ENCODE measurements around the gene GRID2. TPM values are rescaled to one million over a fixed set of nuclear protein-coding genes. Genes with fewer than 3 reads are reported as not detected.

The GRID2 gene
- total and polyA plus RNA-seq, 8 donors: 6.4 TPM; not detected in 7

GRCh38 chr4:92657695-92658094 lies 353.9 kb downstream of the GRID2 start:
- H3K27ac ChIP-seq: no peak overlapping the region
- H3K27me3 ChIP-seq: no peaks in the 10 kb centered on the region
- intact Hi-C loops (cut with DNase I; ENCODE audit: low total_unique reads): no loop called here
- TF ChIP-seq POLR2AphosphoS5 (IDR thresholded peaks at IDR 0.05) (no peak), EP300 (IDR thresholded peaks at IDR 0.05) (no peak), POLR2A (IDR thresholded peaks at IDR 0.05) (no peak), CTCF (IDR thresholded peaks at IDR 0.05) (no peak)
- no peaks in the 10 kb centered on the region for H3K36me3 ChIP-seq
- H3K9me3 ChIP-seq: no peaks in the 10 kb centered on the region
- no peak for DNase-seq
- no peaks in the 10 kb centered on the region for H3K4me1 ChIP-seq
- H3K4me3 ChIP-seq: no peak overlapping the region

DNA sequence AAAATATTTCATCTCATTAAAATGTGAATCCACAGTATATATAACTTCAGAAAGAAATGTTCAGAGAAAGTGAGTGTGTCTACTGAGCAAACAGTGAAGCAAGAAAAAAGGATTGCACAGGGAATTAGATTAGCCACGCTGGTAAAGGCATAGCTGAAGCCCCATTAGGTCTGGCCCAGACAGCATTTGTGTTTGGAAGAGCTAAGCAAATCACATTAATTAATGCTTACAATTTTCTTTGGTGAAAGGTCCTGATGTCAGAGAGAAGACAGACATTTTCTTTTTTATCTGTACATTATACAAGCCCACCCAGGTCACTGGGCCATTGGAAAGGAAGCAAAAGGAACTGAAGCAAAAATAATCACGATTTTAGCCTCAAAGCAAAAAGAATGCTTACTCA lies 354.6 kb downstream of the GRID2 start:
- Histone ChIP-seq H3K4me1 (no peaks in the 10 kb centered on the region), H3K36me3 (no peaks in the 10 kb centered on the region), H3K27ac (no peak overlapping the region), H3K4me3 (no peak overlapping the region), H3K9me3 (no peaks in the 10 kb centered on the region), H3K27me3 (no peaks in the 10 kb centered on the region)
- 40 to 60% (median 46%) methylated on average over 2 of the region's 2 CpGs for WGBS, 5 donors
- TF ChIP-seq CTCF (IDR thresholded peaks at IDR 0.05) (no peak), POLR2A (IDR thresholded peaks at IDR 0.05) (no peak), POLR2AphosphoS5 (IDR thresholded peaks at IDR 0.05) (no peak), EP300 (IDR thresholded peaks at IDR 0.05) (no peak)
- DNase-seq: peak in 1 of 2 donors; percentile 2
- intact Hi-C loops (cut with DNase I; ENCODE audit: low total_unique reads): no loop called here

DNA sequence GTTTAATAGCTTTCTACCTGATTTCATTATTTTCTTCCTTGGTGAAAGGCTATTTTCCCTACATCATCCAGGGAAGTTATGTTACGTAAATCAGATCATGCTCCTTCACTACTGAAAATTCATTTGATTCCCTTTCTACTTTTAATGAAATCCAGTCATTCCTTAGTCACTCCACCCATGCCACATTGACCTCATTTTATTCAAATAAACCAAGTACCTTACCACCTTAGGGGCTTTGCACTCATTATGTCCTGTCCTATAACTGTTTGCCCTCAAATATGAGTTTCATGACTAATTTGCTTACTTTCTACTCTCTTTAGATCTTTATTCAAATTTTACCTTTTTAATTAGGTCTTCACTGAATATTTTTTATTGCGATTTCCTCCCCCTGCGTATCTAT lies 374.0 kb downstream of the GRID2 start:
- WGBS, 5 donors: 81 to 96% (median 93%) methylated on average over 3 of the region's 3 CpGs

DNA sequence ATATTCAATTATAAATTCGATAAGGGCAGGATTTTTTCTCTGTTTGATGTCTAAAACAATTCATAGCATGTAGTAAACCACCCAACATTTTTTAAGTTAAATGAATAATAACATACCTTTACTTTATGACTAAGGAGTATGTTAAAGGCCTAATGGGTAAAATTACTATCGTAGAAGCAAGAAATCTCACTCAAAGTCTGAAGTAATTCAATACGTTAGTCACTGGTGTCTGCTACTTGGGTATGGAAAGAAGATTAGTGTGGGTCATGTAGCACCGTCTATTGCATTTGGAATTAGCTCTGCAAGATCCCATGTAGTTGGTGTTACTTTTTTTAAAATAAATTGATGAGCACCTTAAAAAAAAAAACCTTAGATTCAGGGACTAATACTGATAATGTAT lies 374.5 kb downstream of the GRID2 start:
- 85 to 92% (median 86%) methylated on average over 4 of the region's 4 CpGs for WGBS, 5 donors
- DNase-seq: no peak
- Histone ChIP-seq H3K4me1 (no peaks in the 10 kb centered on the region), H3K27me3 (no peaks in the 10 kb centered on the region), H3K9me3 (no peaks in the 10 kb centered on the region), H3K36me3 (no peaks in the 10 kb centered on the region), H3K27ac (no peak overlapping the region), H3K4me3 (no peak overlapping the region)
- TF ChIP-seq CTCF (IDR thresholded peaks at IDR 0.05): no peak
- no peak for TF ChIP-seq POLR2AphosphoS5 (IDR thresholded peaks at IDR 0.05)
- TF ChIP-seq EP300 (IDR thresholded peaks at IDR 0.05): no peak
- TF ChIP-seq POLR2A (IDR thresholded peaks at IDR 0.05): no peak
- intact Hi-C loops (cut with DNase I; ENCODE audit: low total_unique reads): no loop called here

More for the DNA sequence above, 374.0 kb downstream of the GRID2 start:
- no peak overlapping the region for H3K4me3 ChIP-seq
- no peaks in the 10 kb centered on the region for H3K9me3 ChIP-seq
- no peak for TF ChIP-seq POLR2AphosphoS5 (IDR thresholded peaks at IDR 0.05)
- no peak for TF ChIP-seq CTCF (IDR thresholded peaks at IDR 0.05)
- no peak for TF ChIP-seq EP300 (IDR thresholded peaks at IDR 0.05)
- TF ChIP-seq POLR2A (IDR thresholded peaks at IDR 0.05): no peak
- H3K27me3 ChIP-seq: no peaks in the 10 kb centered on the region
- intact Hi-C loops (cut with DNase I; ENCODE audit: low total_unique reads): no loop called here
- no peak for DNase-seq
- no peaks in the 10 kb centered on the region for H3K36me3 ChIP-seq
- H3K27ac ChIP-seq: no peak overlapping the region
- no peaks in the 10 kb centered on the region for H3K4me1 ChIP-seq

Data from stomach (tissue), 9 donors.